Ishikawa (cell line): ENCODE measurements around the gene IQUB.

ENCODE experiments used
- CREB1 ChIP-seq: IDR thresholded peaks from 2 replicates; pipeline ENCODE4 v1.6.1; 2012; ENCODE audit warnings: low read depth
- EP300 ChIP-seq: IDR thresholded peaks from 2 replicates; pipeline ENCODE4 v1.6.1; 2012; ENCODE audit warnings: borderline replicate concordance
- NFIC ChIP-seq: IDR thresholded peaks from 2 replicates; pipeline ENCODE4 v1.6.1; 2012
- RAD21 ChIP-seq: IDR thresholded peaks from 2 replicates; pipeline ENCODE4 v1.6.1; 2012; ENCODE audit warnings: low read depth

DNA sequence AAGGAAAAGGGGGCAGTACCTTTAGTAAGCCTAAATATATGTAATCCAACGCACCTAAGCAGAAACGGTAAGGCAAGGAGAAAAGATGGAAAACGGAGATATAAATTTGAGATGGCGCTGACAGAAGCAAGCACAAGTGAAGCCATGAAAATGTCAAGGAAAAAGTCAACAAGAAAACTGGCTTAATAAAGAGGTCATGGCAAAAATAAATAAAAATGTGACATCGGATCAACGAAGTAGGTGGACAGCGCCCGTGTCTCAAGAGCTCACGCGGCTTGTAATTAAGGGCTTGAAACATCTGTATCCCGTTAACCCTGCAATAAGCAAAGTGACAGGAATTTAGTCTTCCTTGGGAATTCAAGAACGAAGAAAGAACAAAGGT, 22.6 kb upstream of the IQUB start:
- TF ChIP-seq EP300 (no peak), RAD21 (no peak), NFIC (no peak), CREB1 (no peak)
